BLaER1 treated with 17β-estradiol and CSF1 and Interleukin-3, amounts not matched to agents 10 nM and 100 nM (cell line): ENCODE measurements around the gene CABLES2.

Experiments used
- H3K27ac ChIP-seq, 11 experiments: shearing (Covaris generic); formaldehyde crosslinking; 2 replicates each; pipeline ENCODE4 v1.8.1; 2022
- H3K27me3 ChIP-seq, 11 experiments: shearing (Covaris generic); formaldehyde crosslinking; 2 replicates each; pipeline ENCODE4 v1.8.1; 2022
- H3K36me3 ChIP-seq, 11 experiments: shearing (Covaris generic); formaldehyde crosslinking; 2 replicates each; pipeline ENCODE4 v1.8.1; 2022
- H3K4me1 ChIP-seq, 10 experiments: shearing (Covaris generic); formaldehyde crosslinking; 2 replicates each; pipeline ENCODE4 v1.8.1; 2022
- H3K4me2 ChIP-seq, 11 experiments: shearing (Covaris generic); formaldehyde crosslinking; 2 replicates each; pipeline ENCODE4 v1.8.1; 2022
- H3K4me3 ChIP-seq, 10 experiments: shearing (Covaris generic); formaldehyde crosslinking; 2 replicates each; pipeline ENCODE4 v1.8.1; 2022
- H3K9ac ChIP-seq, 11 experiments: shearing (Covaris generic); formaldehyde crosslinking; 2 replicates each; pipeline ENCODE4 v1.8.1; 2022
- H3K9me3 ChIP-seq, 11 experiments: shearing (Covaris generic); formaldehyde crosslinking; replicated peaks in 1 of 11; 2 replicates each; pipeline ENCODE4 v1.8.1; 2022
- H4K20me1 ChIP-seq, 11 experiments: shearing (Covaris generic); formaldehyde crosslinking; 2 replicates each; pipeline ENCODE4 v1.8.1; 2022
- Cebpa-rat ChIP-seq, 11 experiments: shearing (Covaris generic); IDR thresholded peaks; 2 replicates each; pipeline ENCODE4 v1.8.1; 2022

The CABLES2 gene

GRCh38 chr20:62416651-62417637 is 9.9 kb upstream of the CABLES2 start:
- no peak for TF ChIP-seq Cebpa-rat (IDR thresholded peaks at IDR 0.05)
- H3K27me3 ChIP-seq, result no peaks in the 10 kb centered on the region
- H3K4me3 ChIP-seq, result no peak overlapping the region

GRCh38 chr20:62415354-62416111 is 8.4 kb upstream of the CABLES2 start:
- Histone ChIP-seq H3K27me3 (no peaks in the 10 kb centered on the region), H3K27ac (no peak overlapping the region), H4K20me1 (peaks cover 0 to 31% (median 0%) of the 10 kb centered on the region in 11 experiments; a peak in 6 of 22 replicates), H3K9ac (no peak overlapping the region), H3K4me1 (peaks cover 3 to 29% (median 21%) of the 10 kb centered on the region in 10 experiments; a peak in 17 of 20 replicates), H3K36me3 (no peaks in the 10 kb centered on the region), H3K9me3 (no peaks in the 10 kb centered on the region), H3K4me3 (no peak overlapping the region), H3K4me2 (no peak overlapping the region; a peak in 1 of 22 replicates)
- no peak for TF ChIP-seq Cebpa-rat (IDR thresholded peaks at IDR 0.05)

More at GRCh38 chr20:62416651-62417637, 9.9 kb upstream of the CABLES2 start:
- Histone ChIP-seq H3K9me3 (no peaks in the 10 kb centered on the region), H3K4me1 (peaks cover 0 to 17% (median 9%) of the 10 kb centered on the region in 10 experiments; a peak in 11 of 20 replicates), H4K20me1 (peaks cover 0 to 38% (median 0%) of the 10 kb centered on the region in 11 experiments; a peak in 4 of 22 replicates), H3K27ac (no peak overlapping the region), H3K9ac (no peak overlapping the region), H3K4me2 (no peak overlapping the region), H3K36me3 (no peaks in the 10 kb centered on the region)

GRCh38 chr20:62413896-62414481 is 6.9 kb upstream of the CABLES2 start:
- Histone ChIP-seq H3K4me2 (no peak overlapping the region), H4K20me1 (peaks cover 0 to 29% (median 0%) of the 10 kb centered on the region in 11 experiments; a peak in 6 of 22 replicates), H3K4me3 (no peak overlapping the region), H3K4me1 (peaks cover 16 to 45% (median 36%) of the 10 kb centered on the region in 10 experiments; a peak in 18 of 20 replicates), H3K36me3 (no peaks in the 10 kb centered on the region), H3K27ac (no peak overlapping the region), H3K9me3 (no peaks in the 10 kb centered on the region), H3K9ac (no peak overlapping the region), H3K27me3 (no peaks in the 10 kb centered on the region; a peak in 1 of 22 replicates)
- no peak for TF ChIP-seq Cebpa-rat (IDR thresholded peaks at IDR 0.05)

GRCh38 chr20:62413025-62413570 is 6.0 kb upstream of the CABLES2 start:
- H3K4me2 ChIP-seq, result peak overlapping the region in 2 of 11 experiments; percentile 28; a peak in 3 of 22 replicates
- no peak overlapping the region for H3K4me3 ChIP-seq
- no peaks in the 10 kb centered on the region; a peak in 1 of 22 replicates for H3K27me3 ChIP-seq
- no peaks in the 10 kb centered on the region for H3K9me3 ChIP-seq
- no peak for TF ChIP-seq Cebpa-rat (IDR thresholded peaks at IDR 0.05)
- no peak overlapping the region for H3K9ac ChIP-seq
- no peaks in the 10 kb centered on the region for H3K36me3 ChIP-seq
- H4K20me1 ChIP-seq, result peaks cover 0 to 29% (median 0%) of the 10 kb centered on the region in 11 experiments; a peak in 6 of 22 replicates
- H3K27ac ChIP-seq, result no peak overlapping the region
- H3K4me1 ChIP-seq, result peaks cover 17 to 54% (median 43%) of the 10 kb centered on the region in 10 experiments; a peak in 19 of 20 replicates

GRCh38 chr20:62412194-62413024 is 5.3 kb upstream of the CABLES2 start:
- Histone ChIP-seq H3K27ac (no peak overlapping the region), H3K9ac (no peak overlapping the region), H3K4me3 (no peak overlapping the region), H3K36me3 (no peaks in the 10 kb centered on the region), H3K4me1 (peaks cover 24 to 61% (median 50%) of the 10 kb centered on the region in 10 experiments), H3K27me3 (no peaks in the 10 kb centered on the region; a peak in 1 of 22 replicates), H3K9me3 (no peaks in the 10 kb centered on the region), H3K4me2 (peak overlapping the region in 5 of 11 experiments; percentile 3 to 84 (median 28); a peak in 6 of 22 replicates), H4K20me1 (peaks cover 0 to 29% (median 0%) of the 10 kb centered on the region in 11 experiments; a peak in 6 of 22 replicates)
- TF ChIP-seq Cebpa-rat (IDR thresholded peaks at IDR 0.05), result no peak

GRCh38 chr20:62411479-62412193 is 4.6 kb upstream of the CABLES2 start:
- Histone ChIP-seq H3K4me2 (peak overlapping the region in 5 of 11 experiments; percentile 3 to 84 (median 78); a peak in 6 of 22 replicates), H3K4me1 (peaks cover 25 to 62% (median 52%) of the 10 kb centered on the region in 10 experiments), H3K27ac (no peak overlapping the region; a peak in 1 of 22 replicates), H3K9ac (no peak overlapping the region), H3K4me3 (no peak overlapping the region), H3K9me3 (no peaks in the 10 kb centered on the region), H3K27me3 (no peaks in the 10 kb centered on the region; a peak in 1 of 22 replicates), H3K36me3 (no peaks in the 10 kb centered on the region), H4K20me1 (peaks cover 0 to 23% (median 0%) of the 10 kb centered on the region in 11 experiments; a peak in 8 of 22 replicates)
- TF ChIP-seq Cebpa-rat (IDR thresholded peaks at IDR 0.05), result no peak

GRCh38 chr20:62410746-62411478 is 3.8 kb upstream of the CABLES2 start:
- H3K27ac ChIP-seq, result no peak overlapping the region; a peak in 1 of 22 replicates
- H3K9me3 ChIP-seq, result no peaks in the 10 kb centered on the region
- peaks cover 31 to 68% (median 58%) of the 10 kb centered on the region in 10 experiments for H3K4me1 ChIP-seq
- no peak overlapping the region for H3K4me3 ChIP-seq
- H3K36me3 ChIP-seq, result no peaks in the 10 kb centered on the region
- H3K4me2 ChIP-seq, result peak overlapping the region; percentile 59 to 84 (median 76)
- peak overlapping the region in 3 of 11 experiments; percentile 12 to 36 (median 27); a peak in 2 of 22 replicates for H3K9ac ChIP-seq
- peaks cover 0 to 25% (median 7%) of the 10 kb centered on the region in 11 experiments; a peak in 14 of 22 replicates for H4K20me1 ChIP-seq
- TF ChIP-seq Cebpa-rat (IDR thresholded peaks at IDR 0.05), result no peak
- H3K27me3 ChIP-seq, result no peaks in the 10 kb centered on the region; a peak in 1 of 22 replicates
